Gastrocnemius medialis (tissue), 4 donors: ENCODE measurements around the gene SLC2A4.

Experiments
- POLR2A ChIP-seq, 2 donors: fragments of 450-650 bp; IDR thresholded peaks; one replicate each; pipeline ENCODE4 v1.6.1; 2017; ENCODE audit warnings: antibody characterized with exemption in 2 of 2, mild to moderate bottlenecking in 2 of 2, moderate library complexity in 2 of 2
- TF ChIP-seq, protein P1 (sequence below), 5 experiments: fragments of 450-650 bp in 3 of 5; fragments of 200-600 bp in 2 of 5; sonication (generic) in 2 of 5; IDR thresholded peaks in 4 of 5; conservative IDR thresholded peaks in 1 of 5; 1 replicate in 4 of 5; 2 replicates in 1 of 5; pipeline ENCODE4 v1.5.1; 2016 to 2019; ENCODE audit warnings: antibody characterized with exemption in 5 of 5, mild to moderate bottlenecking in 3 of 5, moderate library complexity in 3 of 5

DNA sequence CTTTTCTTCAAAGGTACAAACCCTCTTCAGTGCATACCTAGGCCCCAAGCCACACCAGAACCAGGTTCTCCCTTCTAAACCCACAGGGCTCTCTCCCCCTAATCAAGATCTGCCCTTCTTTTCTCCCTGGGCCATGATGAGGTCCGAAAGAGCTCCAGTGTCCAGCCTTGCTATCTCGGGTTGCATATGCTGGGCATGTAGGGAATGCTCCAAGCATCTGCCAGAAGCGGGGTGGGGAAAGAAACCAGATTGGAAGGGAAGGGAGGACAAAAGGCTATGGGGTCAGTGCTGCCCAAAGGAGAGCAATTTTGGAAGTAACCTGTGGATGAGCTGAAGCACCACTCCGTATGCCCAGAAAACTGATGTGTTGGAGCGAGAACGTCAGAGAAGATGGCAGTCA, 32.3 kb upstream of the SLC2A4 start:
- TF ChIP-seq, protein P1, sequence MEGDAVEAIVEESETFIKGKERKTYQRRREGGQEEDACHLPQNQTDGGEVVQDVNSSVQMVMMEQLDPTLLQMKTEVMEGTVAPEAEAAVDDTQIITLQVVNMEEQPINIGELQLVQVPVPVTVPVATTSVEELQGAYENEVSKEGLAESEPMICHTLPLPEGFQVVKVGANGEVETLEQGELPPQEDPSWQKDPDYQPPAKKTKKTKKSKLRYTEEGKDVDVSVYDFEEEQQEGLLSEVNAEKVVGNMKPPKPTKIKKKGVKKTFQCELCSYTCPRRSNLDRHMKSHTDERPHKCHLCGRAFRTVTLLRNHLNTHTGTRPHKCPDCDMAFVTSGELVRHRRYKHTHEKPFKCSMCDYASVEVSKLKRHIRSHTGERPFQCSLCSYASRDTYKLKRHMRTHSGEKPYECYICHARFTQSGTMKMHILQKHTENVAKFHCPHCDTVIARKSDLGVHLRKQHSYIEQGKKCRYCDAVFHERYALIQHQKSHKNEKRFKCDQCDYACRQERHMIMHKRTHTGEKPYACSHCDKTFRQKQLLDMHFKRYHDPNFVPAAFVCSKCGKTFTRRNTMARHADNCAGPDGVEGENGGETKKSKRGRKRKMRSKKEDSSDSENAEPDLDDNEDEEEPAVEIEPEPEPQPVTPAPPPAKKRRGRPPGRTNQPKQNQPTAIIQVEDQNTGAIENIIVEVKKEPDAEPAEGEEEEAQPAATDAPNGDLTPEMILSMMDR (IDR thresholded peaks at IDR 0.05 in 4 of 5, conservative IDR thresholded peaks at IDR 0.05 in 1 of 5): no peak
- TF ChIP-seq POLR2A (IDR thresholded peaks at IDR 0.05): no peak
